ENCODE measurements around the gene SWT1.
"Not testable (repeated sequence)": the region's sequence is repeated elsewhere in the genome, so short reads cannot be mapped to it uniquely, and the experiment has no call there.

SWT1 gene

DNA sequence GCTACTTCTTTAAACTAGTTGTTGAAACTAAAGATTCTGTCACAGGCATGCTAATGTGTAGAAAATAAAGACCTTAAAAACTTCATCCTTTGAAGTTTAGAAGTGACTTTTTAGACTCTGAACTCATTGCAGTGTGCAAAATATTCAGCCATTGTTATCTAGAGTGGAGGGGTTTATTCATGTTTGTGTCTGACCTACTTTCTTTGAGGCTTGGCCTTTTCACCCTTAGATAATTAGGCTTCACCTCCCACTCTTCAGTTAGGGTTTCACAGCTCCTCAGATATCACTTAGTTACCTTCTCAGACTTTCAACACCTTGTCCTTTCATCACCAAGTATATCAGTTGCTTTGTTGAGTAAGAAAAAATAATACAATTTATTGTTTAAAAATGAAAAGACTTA is 84.2 kb downstream of the SWT1 start:
- no peak overlapping the region for H3K4me3 ChIP-seq (ENCODE audit: control insufficient read depth, low read depth, low read length)
- DNase-seq (ENCODE audit: low read depth), result no peak
- TF ChIP-seq, protein P1, sequence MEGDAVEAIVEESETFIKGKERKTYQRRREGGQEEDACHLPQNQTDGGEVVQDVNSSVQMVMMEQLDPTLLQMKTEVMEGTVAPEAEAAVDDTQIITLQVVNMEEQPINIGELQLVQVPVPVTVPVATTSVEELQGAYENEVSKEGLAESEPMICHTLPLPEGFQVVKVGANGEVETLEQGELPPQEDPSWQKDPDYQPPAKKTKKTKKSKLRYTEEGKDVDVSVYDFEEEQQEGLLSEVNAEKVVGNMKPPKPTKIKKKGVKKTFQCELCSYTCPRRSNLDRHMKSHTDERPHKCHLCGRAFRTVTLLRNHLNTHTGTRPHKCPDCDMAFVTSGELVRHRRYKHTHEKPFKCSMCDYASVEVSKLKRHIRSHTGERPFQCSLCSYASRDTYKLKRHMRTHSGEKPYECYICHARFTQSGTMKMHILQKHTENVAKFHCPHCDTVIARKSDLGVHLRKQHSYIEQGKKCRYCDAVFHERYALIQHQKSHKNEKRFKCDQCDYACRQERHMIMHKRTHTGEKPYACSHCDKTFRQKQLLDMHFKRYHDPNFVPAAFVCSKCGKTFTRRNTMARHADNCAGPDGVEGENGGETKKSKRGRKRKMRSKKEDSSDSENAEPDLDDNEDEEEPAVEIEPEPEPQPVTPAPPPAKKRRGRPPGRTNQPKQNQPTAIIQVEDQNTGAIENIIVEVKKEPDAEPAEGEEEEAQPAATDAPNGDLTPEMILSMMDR (IDR thresholded peaks at IDR 0.05; ENCODE audit: control insufficient read depth, insufficient read depth, low read depth, low read length, missing control alignments), result no peak

DNA sequence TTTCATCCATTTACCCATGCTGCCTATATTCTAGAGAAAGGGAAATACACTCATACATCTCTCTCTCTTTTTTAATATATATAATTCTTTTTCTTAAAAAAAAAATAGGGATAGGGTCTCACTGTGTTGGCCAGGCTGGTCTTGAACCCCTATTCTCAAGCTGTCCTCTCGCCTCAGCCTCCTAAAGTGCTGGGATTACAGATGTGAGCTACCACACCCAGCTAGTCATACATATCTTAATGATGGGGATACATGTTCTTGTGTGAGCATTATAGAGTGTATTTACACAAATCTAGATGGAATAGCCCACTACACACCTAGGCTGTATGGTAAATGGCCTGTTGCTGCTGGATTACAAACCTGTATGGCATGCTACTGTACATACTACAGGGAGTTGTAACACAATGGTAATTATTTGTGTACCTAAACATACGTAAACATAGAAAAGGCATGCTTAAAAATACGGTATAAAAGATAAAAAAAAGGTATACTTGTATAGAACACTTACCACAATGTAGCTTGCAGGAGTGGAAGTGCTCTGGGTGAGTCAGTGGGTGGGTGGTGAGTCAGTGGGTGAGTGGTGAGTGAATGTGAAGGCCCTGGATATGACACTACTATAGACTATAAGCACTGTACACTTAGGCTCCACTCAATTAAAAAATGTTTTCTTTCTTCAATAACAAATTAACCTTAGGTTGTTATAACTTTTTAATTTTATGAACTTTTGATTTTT is 87.2 kb downstream of the SWT1 start:
- DNase-seq (ENCODE audit: low read depth), result peak; percentile 21
- TF ChIP-seq, protein P1 (IDR thresholded peaks at IDR 0.05; ENCODE audit: control insufficient read depth, insufficient read depth, low read depth, low read length, missing control alignments), result no peak
- no peak overlapping the region for H3K4me3 ChIP-seq (ENCODE audit: control insufficient read depth, low read depth, low read length)

DNA sequence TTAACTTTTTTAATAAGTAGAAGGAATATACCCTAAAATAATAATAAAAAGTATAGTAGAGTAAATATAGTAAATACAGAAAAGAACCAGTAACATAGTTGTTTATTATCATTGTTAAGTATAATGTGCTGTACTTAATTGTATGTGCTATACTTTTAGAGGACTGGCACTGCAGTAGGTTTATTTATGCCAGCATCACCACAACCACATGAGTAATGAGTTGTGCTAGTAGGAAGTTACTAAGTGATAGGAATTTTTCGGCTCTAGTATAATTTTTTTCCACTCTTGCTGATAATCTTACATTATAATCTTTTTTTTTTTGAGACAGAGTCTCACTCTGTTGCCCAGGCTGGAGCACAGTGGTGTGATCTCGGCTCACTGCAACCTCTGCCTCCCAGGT is 88.5 kb downstream of the SWT1 start:
- DNase-seq (ENCODE audit: low read depth), result peak; percentile 1
- TF ChIP-seq, protein P1 (IDR thresholded peaks at IDR 0.05; ENCODE audit: control insufficient read depth, insufficient read depth, low read depth, low read length, missing control alignments), result no peak
- no peak overlapping the region for H3K4me3 ChIP-seq (ENCODE audit: control insufficient read depth, low read depth, low read length)

DNA sequence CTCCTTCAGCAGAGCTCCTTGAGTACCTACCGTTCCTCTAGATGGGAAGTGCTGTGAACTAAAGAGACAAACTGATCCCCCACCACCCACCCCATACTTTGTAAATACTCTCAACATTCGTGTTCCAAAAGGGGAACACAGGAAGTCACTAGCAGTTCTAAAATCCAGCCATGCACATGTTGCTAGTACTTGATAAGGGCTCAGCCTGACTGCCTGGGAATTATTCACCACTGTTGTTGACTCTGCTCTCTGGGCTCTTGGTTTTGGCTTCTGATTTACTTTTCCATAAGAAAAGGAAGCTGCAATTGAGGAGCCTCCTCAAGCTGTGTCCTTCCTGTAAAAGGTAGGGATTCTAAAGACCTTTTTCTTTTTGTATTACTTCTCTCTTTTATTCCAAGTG is 92.6 kb downstream of the SWT1 start:
- TF ChIP-seq, protein P1 (IDR thresholded peaks at IDR 0.05; ENCODE audit: control insufficient read depth, insufficient read depth, low read depth, low read length, missing control alignments), result no peak
- H3K4me3 ChIP-seq (ENCODE audit: control insufficient read depth, low read depth, low read length), result no peak overlapping the region
- DNase-seq (ENCODE audit: low read depth), result no peak

DNA sequence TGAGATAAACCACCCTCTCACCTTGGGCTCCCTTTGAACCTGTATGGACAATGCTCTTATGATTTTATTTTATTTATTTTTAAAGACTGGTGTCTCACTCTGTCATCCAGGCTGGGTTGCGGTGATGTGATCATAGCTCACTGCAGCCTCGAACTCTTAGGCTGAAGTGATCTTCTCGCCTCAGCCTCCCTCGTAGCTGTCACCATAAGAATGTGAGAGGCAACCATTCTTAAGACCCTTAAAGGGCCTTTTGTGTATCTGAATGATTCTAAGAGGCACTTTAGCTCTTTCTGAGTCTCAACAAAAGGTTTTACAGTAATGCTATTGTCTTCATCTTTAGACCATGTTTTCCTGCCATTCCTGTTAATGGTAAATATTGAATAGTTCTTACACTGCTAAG is 93.1 kb downstream of the SWT1 start:
- DNase-seq (ENCODE audit: low read depth), result no peak
- TF ChIP-seq, protein P1 (IDR thresholded peaks at IDR 0.05; ENCODE audit: control insufficient read depth, insufficient read depth, low read depth, low read length, missing control alignments), result no peak

DNA sequence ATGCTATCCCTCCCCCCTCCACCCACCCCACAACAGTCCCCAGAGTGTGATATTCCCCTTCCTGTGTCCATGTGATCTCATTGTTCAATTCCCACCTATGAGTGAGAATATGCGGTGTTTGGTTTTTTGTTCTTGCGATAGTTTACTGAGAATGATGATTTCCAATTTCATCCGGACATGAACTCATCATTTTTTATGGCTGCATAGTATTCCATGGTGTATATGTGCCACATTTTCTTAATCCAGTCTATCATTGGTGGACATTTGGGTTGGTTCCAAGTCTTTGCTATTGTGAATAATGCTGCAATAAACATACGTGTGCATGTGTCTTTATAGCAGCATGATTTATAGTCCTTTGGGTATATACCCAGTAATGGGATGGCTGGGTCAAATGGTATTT is 95.0 kb downstream of the SWT1 start:
- H3K4me3 ChIP-seq (ENCODE audit: control insufficient read depth, low read depth, low read length); DNase-seq (ENCODE audit: low read depth): not testable (repeated sequence)

More for the DNA sequence above, 93.1 kb downstream of the SWT1 start:
- no peak overlapping the region for H3K4me3 ChIP-seq (ENCODE audit: control insufficient read depth, low read depth, low read length)

DNA sequence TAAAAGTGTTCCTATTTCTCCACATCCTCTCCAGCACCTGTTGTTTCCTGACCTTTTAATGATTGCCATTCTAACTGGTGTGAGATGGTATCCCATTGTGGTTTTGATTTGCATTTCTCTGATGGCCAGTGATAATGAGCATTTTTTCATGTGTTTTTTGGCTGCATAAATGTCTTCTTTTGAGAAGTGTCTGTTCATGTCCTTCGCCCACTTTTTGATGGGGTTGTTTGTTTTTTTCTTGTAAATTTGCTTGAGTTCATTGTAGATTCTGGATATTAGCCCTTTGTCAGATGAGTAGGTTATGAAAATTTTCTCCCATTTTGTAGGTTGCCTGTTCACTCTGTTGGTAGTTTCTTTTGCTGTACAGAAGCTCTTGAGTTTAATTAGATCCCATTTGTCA is 95.4 kb downstream of the SWT1 start:
- not testable (repeated sequence) for DNase-seq (ENCODE audit: low read depth); H3K4me3 ChIP-seq (ENCODE audit: control insufficient read depth, low read depth, low read length)

DNA sequence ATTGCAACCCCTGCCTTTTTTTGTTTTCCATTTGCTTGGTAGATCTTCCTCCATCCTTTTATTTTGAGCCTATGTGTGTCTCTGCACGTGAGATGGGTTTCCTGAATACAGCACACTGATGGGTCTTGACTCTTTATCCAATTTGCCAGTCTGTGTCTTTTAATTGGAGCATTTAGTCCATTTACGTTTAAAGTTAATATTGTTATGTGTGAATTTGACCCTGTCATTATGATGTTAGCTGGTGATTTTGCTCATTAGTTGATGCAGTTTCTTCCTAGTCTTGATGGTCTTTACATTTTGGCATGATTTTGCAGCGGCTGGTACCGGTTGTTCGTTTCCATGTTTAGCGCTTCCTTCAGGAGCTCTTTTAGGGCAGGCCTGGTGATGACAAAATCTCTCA is 98.6 kb downstream of the SWT1 start:
- DNase-seq (ENCODE audit: low read depth); H3K4me3 ChIP-seq (ENCODE audit: control insufficient read depth, low read depth, low read length): not testable (repeated sequence)

DNA sequence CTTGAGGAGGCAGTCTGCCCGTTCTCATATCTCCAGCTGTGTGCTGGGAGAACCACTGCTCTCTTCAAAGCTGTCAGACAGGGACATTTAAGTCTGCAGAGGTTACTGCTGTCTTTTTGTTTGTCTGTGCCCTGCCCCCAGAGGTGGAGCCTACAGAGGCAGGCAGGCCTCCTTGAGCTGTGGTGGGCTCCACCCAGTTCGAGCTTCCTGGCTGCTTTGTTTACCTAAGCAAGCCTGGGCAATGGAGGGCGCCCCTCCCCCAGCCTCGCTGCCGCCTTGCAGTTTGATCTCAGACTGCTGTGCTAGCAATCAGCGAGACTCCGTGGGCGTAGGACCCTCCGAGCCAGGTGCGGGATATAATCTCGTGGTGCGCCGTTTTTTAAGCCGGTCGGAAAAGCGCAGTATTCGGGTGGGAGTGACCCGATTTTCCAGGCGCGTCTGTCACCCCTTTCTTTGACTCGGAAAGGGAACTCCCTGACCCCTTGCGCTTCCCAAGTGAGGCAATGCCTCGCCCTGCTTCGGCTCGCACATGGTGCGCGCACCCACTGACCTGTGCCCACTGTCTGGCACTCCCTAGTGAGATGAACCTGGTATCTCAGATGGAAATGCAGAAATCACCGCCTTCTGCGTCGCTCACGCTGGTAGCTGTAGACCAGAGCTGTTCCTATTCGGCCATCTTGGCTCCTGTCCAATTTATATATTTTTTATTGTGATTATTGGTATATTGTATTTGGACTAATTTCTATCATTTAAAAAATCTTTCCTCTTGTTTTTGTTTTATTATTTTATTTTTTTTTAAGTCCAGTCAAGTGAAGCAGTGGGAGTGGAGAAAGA is 100.4 kb downstream of the SWT1 start:
- DNase-seq (ENCODE audit: low read depth); H3K4me3 ChIP-seq (ENCODE audit: control insufficient read depth, low read depth, low read length): not testable (repeated sequence)
